A673 (cell line): Measurements from ENCODE around the gene GORASP1. TPM values are rescaled to one million over a fixed set of nuclear protein-coding genes. Genes with fewer than 3 reads are reported as not detected.

Experiments
- BruUV-seq: library from RNA; stranded (reverse); fragments of 400-500 nt; replicated peaks from 2 replicates; lab custom pipeline; 2021; lab: Mats Ljungman, UMichigan
- CTCF ChIA-PET: fragments of 300-600 bp; sonication (Branson Sonifier 250); formaldehyde crosslinking; loops from one replicate; lab custom pipeline; 2022; ENCODE audit warnings: antibody characterized with exemption; lab: Charles Lee
- POLR2A ChIA-PET: fragments of 300-600 bp; sonication (Branson Sonifier 250); formaldehyde crosslinking; loops from one replicate; lab custom pipeline; 2022; ENCODE audit warnings: antibody characterized with exemption; ENCODE audit not compliant: low non-redundant PET; lab: Charles Lee
- DNase-seq: peaks from one replicate; pipeline ENCODE4 v3.0.0-alpha.2; 2015; ENCODE audit warnings: low spot score
- H3K27ac ChIP-seq: fragments of 200-600 bp; sonication (generic); 2 replicates; pipeline ENCODE4 v1.5.1; 2016; ENCODE audit warnings: mixed run types, low read depth, mild to moderate bottlenecking, mixed read lengths, antibody characterized with exemption, low read length; ENCODE audit not compliant: poor library complexity, severe bottlenecking
- H3K27me3 ChIP-seq: fragments of 200-600 bp; sonication (generic); replicated peaks from 2 replicates; pipeline ENCODE4 v1.6.1; 2017; ENCODE audit warnings: mixed run types, low read depth, mild to moderate bottlenecking, mixed read lengths, antibody characterized with exemption, low read length; ENCODE audit not compliant: insufficient read depth, poor library complexity
- H3K36me3 ChIP-seq: fragments of 200-600 bp; sonication (generic); 2 replicates; pipeline ENCODE4 v1.6.1; 2016; ENCODE audit warnings: mixed run types, mild to moderate bottlenecking, mixed read lengths, antibody characterized with exemption, low read length; ENCODE audit not compliant: insufficient read depth, poor library complexity, severe bottlenecking
- H3K4me1 ChIP-seq: fragments of 200-600 bp; sonication (generic); 2 replicates; pipeline ENCODE4 v1.6.1; 2017; ENCODE audit warnings: mixed run types, mild to moderate bottlenecking, mixed read lengths, antibody characterized with exemption, low read length; ENCODE audit not compliant: insufficient read depth, poor library complexity, severe bottlenecking
- H3K4me3 ChIP-seq: fragments of 200-600 bp; sonication (generic); 2 replicates; pipeline ENCODE4 v1.5.1; 2016; ENCODE audit warnings: low read depth, mixed run types, mild to moderate bottlenecking, mixed read lengths, low read length; ENCODE audit not compliant: poor library complexity, severe bottlenecking
- H3K9me3 ChIP-seq: fragments of 200-600 bp; sonication (generic); 2 replicates; pipeline ENCODE4 v1.6.1; 2016; ENCODE audit warnings: mixed run types, low read depth, mild to moderate bottlenecking, mixed read lengths, antibody characterized with exemption, low read length; ENCODE audit not compliant: poor library complexity, severe bottlenecking
- CTCF ChIP-seq: fragments of 300-800, 200-600 bp; sonication (generic); conservative IDR thresholded peaks from 2 replicates; pipeline ENCODE4 v1.5.1; 2017; ENCODE audit warnings: low read depth, mild to moderate bottlenecking, antibody characterized with exemption, low read length, moderate library complexity, mixed read lengths
- EZH2 ChIP-seq: fragments of 200-600 bp; sonication (generic); IDR thresholded peaks from 2 replicates; pipeline ENCODE4 v1.6.1; 2017; ENCODE audit warnings: borderline replicate concordance, low read depth, mild to moderate bottlenecking, mixed read lengths, antibody characterized with exemption, low read length; ENCODE audit not compliant: poor library complexity, severe bottlenecking
- intact Hi-C: fragments of 100-400 bp; cut with micrococcal nuclease; formaldehyde crosslinking; loops from one replicate; pipeline ENCODE4 v1.10.0; 2022; ENCODE audit not compliant: unreplicated experiment
- total RNA-seq: library from RNA; stranded (reverse); gene quantifications from 2 replicates; pipeline ENCODE4 v1.2.3, GENCODE V29; 2021

Gene GORASP1
- total RNA-seq, 1 experiment from 2014 or later: 24.3 TPM

- Histone ChIP-seq H3K4me3 (no peak overlapping the region), H3K9me3 (no peaks in the 10 kb centered on the region), H3K4me1 (no peaks in the 10 kb centered on the region), H3K27me3 (no peaks in the 10 kb centered on the region), H3K36me3 (peaks cover 5% of the 10 kb centered on the region), H3K27ac (no peak overlapping the region)
- DNase-seq: no peak
- intact Hi-C loops: loop anchor here (5.0 to 10.0 kb wide), 2 partner anchors 84 to 186 kb away; no protein-coding TSS in a partner anchor
- no TSS peak for BruUV-seq
- ChIA-PET POLR2A (no interaction called here), CTCF (no interaction called here)
- TF ChIP-seq CTCF: peak; percentile 51
- TF ChIP-seq EZH2: no peak
Observed at GRCh38 chr3:39101022-39101689, 6.3 kb downstream of the GORASP1 start.

GRCh38 chr3:39100500-39100886, 6.9 kb downstream of the GORASP1 start:
- Histone ChIP-seq H3K27me3 (no peaks in the 10 kb centered on the region), H3K4me3 (no peak overlapping the region), H3K4me1 (no peaks in the 10 kb centered on the region), H3K36me3 (peaks cover 9% of the 10 kb centered on the region), H3K27ac (no peak overlapping the region), H3K9me3 (no peaks in the 10 kb centered on the region)
- POLR2A ChIA-PET: no interaction called here
- BruUV-seq: no TSS peak
- DNase-seq: no peak
- intact Hi-C loops: loop anchor here (5.0 to 10.0 kb wide), 2 partner anchors 84 to 187 kb away; no protein-coding TSS in a partner anchor
- TF ChIP-seq EZH2 (no peak), CTCF (no peak)
- CTCF ChIA-PET: no interaction called here

GRCh38 chr3:39099738-39100499, 7.5 kb downstream of the GORASP1 start:
- TF ChIP-seq CTCF (no peak), EZH2 (no peak)
- H3K9me3 ChIP-seq: no peaks in the 10 kb centered on the region
- CTCF ChIA-PET: no interaction called here
- no peak for DNase-seq
- peaks cover 9% of the 10 kb centered on the region for H3K36me3 ChIP-seq
- no peaks in the 10 kb centered on the region for H3K27me3 ChIP-seq
- no TSS peak for BruUV-seq
- no peak overlapping the region for H3K27ac ChIP-seq
- no peaks in the 10 kb centered on the region for H3K4me1 ChIP-seq
- intact Hi-C loops: loop anchor here (5.0 to 10.0 kb wide), 2 partner anchors 85 to 187 kb away; no protein-coding TSS in a partner anchor
- no peak overlapping the region for H3K4me3 ChIP-seq
- POLR2A ChIA-PET: no interaction called here
